Sigmoid colon (tissue), 7 donors: ENCODE results near the gene BDNF. TPM values are rescaled to one million over a fixed set of nuclear protein-coding genes. Genes with fewer than 3 reads are reported as not detected.

Experiments
- DNase-seq: peaks from one replicate; pipeline ENCODE4 v3.0.0-alpha.2; 2019
- H3K27ac ChIP-seq, 4 donors: fragments of 200-600 bp; sonication (generic); one replicate each; pipeline ENCODE4 v1.5.1; 2016 to 2019; ENCODE audit warnings: mild to moderate bottlenecking in 1 of 4
- H3K27me3 ChIP-seq, 3 donors: fragments of 200-600 bp; sonication (generic); one replicate each; pipeline ENCODE4 v1.5.1; 2019; ENCODE audit warnings: mild to moderate bottlenecking in 1 of 3
- H3K36me3 ChIP-seq, 4 donors: fragments of 200-600 bp; sonication (generic); one replicate each; pipeline ENCODE4 v1.5.1; 2016 to 2019
- H3K4me1 ChIP-seq, 4 donors: fragments of 200-600 bp; sonication (generic); one replicate each; pipeline ENCODE4 v1.5.1; 2017 to 2019
- H3K4me3 ChIP-seq, 4 donors: fragments of 200-600 bp; sonication (generic); one replicate each; pipeline ENCODE4 v1.5.1; 2017 to 2019; ENCODE audit warnings: mild to moderate bottlenecking in 2 of 4, moderate library complexity in 1 of 4
- H3K9me3 ChIP-seq, 4 donors: fragments of 200-600 bp in 3 of 4; sonication (generic) in 3 of 4; one replicate each; pipeline versions ENCODE4 v1.5.1 to v1.6.1; 2013 to 2019
- EP300 ChIP-seq, 4 donors: sonication (generic); formaldehyde crosslinking; IDR thresholded peaks; one replicate each; pipeline ENCODE4 v1.6.1; 2017; ENCODE audit warnings: antibody characterized with exemption in 4 of 4
- POLR2A ChIP-seq, 2 donors: fragments of 450-650 bp; IDR thresholded peaks; one replicate each; pipeline ENCODE4 v1.6.1; 2016; ENCODE audit warnings: antibody characterized with exemption in 2 of 2, mild to moderate bottlenecking in 2 of 2, moderate library complexity in 2 of 2
- POLR2AphosphoS5 ChIP-seq, 4 donors: sonication (generic); formaldehyde crosslinking; IDR thresholded peaks; one replicate each; pipeline ENCODE4 v1.6.1; 2017; ENCODE audit warnings: antibody characterized with exemption in 4 of 4
- WGBS, 2 donors: extraction: QIAGEN DNeasy Blood & Tissue Kit; methylation state at CpG; one replicate each; pipeline ENCODE4 v1.1.7; 2013; 5-methylcytosine and 5-hydroxymethylcytosine counted together
- intact Hi-C: fragments of 100-400 bp; cut with DNase I; formaldehyde crosslinking; loops from one replicate; pipeline ENCODE4 v1.15.1; 2023
- polyA plus RNA-seq, 3 donors: library from polyadenylated mRNA; stranded (reverse); fragments of 200-250 nt; gene quantifications; one replicate each; pipeline ENCODE4 v1.2.3, GENCODE V29; 2013
- total RNA-seq, 4 donors: library from RNA; depleted of rRNA; stranded (reverse); fragments of >200 nt; gene quantifications; one replicate each; pipeline ENCODE4 v1.1.0, GENCODE V29; 2016
- TF ChIP-seq, protein P1 (sequence below), 4 experiments: fragments of 450-650 bp in 3 of 4; fragments of 200-600 bp in 1 of 4; IDR thresholded peaks; one replicate each; pipeline ENCODE4 v1.5.1; 2016 to 2019; ENCODE audit warnings: antibody characterized with exemption in 4 of 4, mild to moderate bottlenecking in 3 of 4, moderate library complexity in 2 of 4
- donor health status: healthy with polysubstance abuse.
- donor health status: Bipolar disorder and iron deficiency.
- donor health status: healthy.

The BDNF gene
- total and polyA plus RNA-seq, 7 donors, result 0.10 to 1.1 (median 0.49) TPM; not detected in 2

DNA sequence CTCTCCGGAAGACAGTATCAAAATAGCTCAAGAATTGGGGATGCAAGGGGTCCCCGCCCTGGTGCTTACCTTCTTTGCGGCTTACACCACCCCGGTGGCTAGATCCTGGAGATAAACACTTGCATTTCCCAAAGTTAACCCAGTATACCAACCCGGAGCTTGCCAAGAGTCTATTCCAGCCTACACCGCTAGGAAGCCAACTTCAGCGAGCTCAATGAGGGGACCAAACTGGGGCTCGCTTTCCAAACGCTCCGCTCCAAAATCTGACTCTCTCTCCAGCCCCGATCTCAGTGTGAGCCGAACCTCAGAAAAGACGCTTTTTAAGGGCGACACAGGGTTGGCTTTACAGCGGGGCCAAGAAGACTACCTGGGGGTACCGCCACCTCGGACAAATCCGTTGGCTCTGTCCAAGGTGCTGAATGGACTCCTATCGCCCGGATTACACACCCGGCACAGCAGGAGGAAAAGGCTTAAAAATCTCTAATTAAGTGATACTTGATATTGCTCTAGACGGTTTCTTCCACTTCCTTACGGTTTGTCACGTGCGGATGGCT lies 20.1 kb upstream of the BDNF start:
- WGBS, 2 donors, result 10 to 16% methylated on average over 25 of the region's 25 CpGs
- Histone ChIP-seq H3K27me3 (peaks cover 41 to 84% (median 64%) of the 10 kb centered on the region in 3 donors), H3K36me3 (no peaks in the 10 kb centered on the region), H3K9me3 (no peaks in the 10 kb centered on the region), H3K27ac (no peak overlapping the region), H3K4me1 (peaks cover 0 to 39% (median 34%) of the 10 kb centered on the region in 4 donors), H3K4me3 (no peak overlapping the region)
- intact Hi-C loops, result no loop called here
- TF ChIP-seq POLR2A (IDR thresholded peaks at IDR 0.05), result no peak
- no peak for TF ChIP-seq POLR2AphosphoS5 (IDR thresholded peaks at IDR 0.05)
- TF ChIP-seq EP300 (IDR thresholded peaks at IDR 0.05), result no peak
- TF ChIP-seq, protein P1, sequence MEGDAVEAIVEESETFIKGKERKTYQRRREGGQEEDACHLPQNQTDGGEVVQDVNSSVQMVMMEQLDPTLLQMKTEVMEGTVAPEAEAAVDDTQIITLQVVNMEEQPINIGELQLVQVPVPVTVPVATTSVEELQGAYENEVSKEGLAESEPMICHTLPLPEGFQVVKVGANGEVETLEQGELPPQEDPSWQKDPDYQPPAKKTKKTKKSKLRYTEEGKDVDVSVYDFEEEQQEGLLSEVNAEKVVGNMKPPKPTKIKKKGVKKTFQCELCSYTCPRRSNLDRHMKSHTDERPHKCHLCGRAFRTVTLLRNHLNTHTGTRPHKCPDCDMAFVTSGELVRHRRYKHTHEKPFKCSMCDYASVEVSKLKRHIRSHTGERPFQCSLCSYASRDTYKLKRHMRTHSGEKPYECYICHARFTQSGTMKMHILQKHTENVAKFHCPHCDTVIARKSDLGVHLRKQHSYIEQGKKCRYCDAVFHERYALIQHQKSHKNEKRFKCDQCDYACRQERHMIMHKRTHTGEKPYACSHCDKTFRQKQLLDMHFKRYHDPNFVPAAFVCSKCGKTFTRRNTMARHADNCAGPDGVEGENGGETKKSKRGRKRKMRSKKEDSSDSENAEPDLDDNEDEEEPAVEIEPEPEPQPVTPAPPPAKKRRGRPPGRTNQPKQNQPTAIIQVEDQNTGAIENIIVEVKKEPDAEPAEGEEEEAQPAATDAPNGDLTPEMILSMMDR (IDR thresholded peaks at IDR 0.05), result no peak
- DNase-seq, result no peak

DNA sequence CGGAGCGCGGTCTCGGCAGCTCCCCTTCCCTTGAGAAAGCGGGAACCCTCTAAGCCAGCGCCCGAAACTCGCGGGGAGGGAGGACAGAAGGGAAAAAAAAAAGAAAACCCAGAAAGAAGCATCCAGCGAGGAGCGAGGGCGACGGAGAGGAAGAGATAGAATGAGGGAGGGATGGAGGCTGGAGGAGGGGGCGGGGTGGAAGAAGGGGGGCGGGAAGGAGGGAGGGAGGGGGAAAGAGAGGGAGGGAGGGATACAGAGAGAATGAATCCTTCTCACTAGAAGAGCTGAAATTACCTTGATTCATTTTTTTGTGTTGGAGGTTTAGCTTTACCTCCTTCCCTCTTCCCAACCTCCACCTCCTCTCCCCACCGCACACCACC lies 19.3 kb upstream of the BDNF start:
- 10 to 11% methylated on average over 16 of the region's 16 CpGs for WGBS, 2 donors
- peaks cover 38 to 89% (median 64%) of the 10 kb centered on the region in 3 donors for H3K27me3 ChIP-seq
- no peak for DNase-seq

DNA sequence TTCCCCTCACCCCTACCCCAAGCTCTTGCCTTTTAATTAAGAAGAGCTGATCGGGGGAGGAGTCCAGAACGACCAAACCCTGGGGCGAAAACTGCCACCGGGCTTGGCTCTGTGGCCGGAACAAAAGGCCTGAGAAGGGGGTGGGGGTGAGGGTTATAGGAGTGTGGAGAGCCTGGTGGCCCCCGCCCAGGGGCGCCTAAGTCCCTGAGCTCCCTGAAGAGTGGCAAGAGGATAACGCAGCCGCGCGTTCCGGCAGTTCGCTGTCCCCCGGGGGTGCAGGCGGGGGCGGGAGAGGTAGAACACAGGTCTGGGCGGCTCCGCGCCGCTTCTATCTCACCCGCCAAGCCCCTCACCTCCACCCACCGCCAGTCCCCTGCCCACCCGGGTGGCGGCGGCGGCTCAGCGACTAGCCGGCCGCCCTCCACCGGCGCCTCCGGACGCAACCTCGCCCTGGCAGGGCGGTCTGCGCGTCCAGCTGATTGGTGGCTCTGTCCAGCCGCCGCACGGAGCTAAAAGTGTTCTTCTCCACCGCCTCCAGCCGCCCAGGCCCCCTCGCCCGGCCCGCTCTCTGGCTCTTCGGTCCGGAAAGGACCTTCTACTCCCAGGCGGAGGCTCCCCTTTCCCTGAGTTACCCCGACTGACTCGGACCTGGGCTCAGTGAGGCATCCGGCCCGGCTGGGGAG lies 18.7 kb upstream of the BDNF start:
- intact Hi-C loops, result no loop called here
- no peaks in the 10 kb centered on the region for H3K36me3 ChIP-seq
- peak overlapping the region in 1 of 4 donors; percentile 45 for H3K27ac ChIP-seq
- peaks cover 35 to 89% (median 64%) of the 10 kb centered on the region in 3 donors for H3K27me3 ChIP-seq
- DNase-seq, result no peak
- H3K9me3 ChIP-seq, result no peaks in the 10 kb centered on the region
- no peak for TF ChIP-seq POLR2AphosphoS5 (IDR thresholded peaks at IDR 0.05)
- TF ChIP-seq, protein P1 (IDR thresholded peaks at IDR 0.05), result no peak
- TF ChIP-seq EP300 (IDR thresholded peaks at IDR 0.05), result no peak
- no peak for TF ChIP-seq POLR2A (IDR thresholded peaks at IDR 0.05)
- H3K4me3 ChIP-seq, result peak overlapping the region; percentile 18 to 49 (median 36)
- 2 to 3% methylated on average over 52 of the region's 52 CpGs for WGBS, 2 donors
- H3K4me1 ChIP-seq, result peaks cover 0 to 39% (median 34%) of the 10 kb centered on the region in 4 donors

More for the DNA sequence above, 19.3 kb upstream of the BDNF start:
- TF ChIP-seq, protein P1 (IDR thresholded peaks at IDR 0.05), result no peak
- no peak for TF ChIP-seq POLR2AphosphoS5 (IDR thresholded peaks at IDR 0.05)
- no peak for TF ChIP-seq EP300 (IDR thresholded peaks at IDR 0.05)
- no peak for TF ChIP-seq POLR2A (IDR thresholded peaks at IDR 0.05)
- intact Hi-C loops, result no loop called here
- Histone ChIP-seq H3K36me3 (no peaks in the 10 kb centered on the region), H3K27ac (no peak overlapping the region), H3K4me3 (peak overlapping the region; percentile 18 to 49 (median 36)), H3K4me1 (peaks cover 0 to 39% (median 34%) of the 10 kb centered on the region in 4 donors), H3K9me3 (no peaks in the 10 kb centered on the region)

DNA sequence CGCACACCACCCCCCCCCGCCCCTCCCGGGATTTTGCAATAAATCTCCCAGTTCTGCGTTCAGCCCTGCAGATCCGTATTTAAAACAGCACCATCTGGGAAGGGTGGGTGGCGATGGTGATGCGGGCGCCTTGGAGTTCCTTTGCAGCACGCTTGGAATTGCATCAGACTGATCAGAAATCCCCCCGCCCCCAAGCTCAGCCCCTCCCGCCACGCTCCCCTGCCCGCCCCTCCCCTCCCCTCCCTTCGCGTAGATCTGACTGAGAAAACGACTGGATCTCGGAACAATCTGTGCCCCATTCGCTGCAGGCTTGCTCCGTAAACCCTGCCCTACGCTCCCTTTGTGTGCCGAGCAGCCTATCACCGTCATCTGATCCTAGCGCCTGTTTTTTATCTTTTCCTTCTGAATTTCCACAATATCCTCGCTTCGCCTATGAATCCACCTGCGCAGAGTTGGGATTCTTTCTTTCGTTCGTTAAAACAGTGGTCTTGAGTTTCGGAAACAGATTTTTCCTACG lies 18.1 kb upstream of the BDNF start:
- Histone ChIP-seq H3K9me3 (no peaks in the 10 kb centered on the region), H3K4me3 (peak overlapping the region; percentile 18 to 49 (median 36)), H3K27ac (peak overlapping the region in 1 of 4 donors; percentile 45), H3K27me3 (peaks cover 35 to 83% (median 59%) of the 10 kb centered on the region in 3 donors), H3K36me3 (no peaks in the 10 kb centered on the region), H3K4me1 (peaks cover 0 to 39% (median 34%) of the 10 kb centered on the region in 4 donors)
- DNase-seq, result peak; percentile 69
- intact Hi-C loops, result no loop called here
- TF ChIP-seq EP300 (IDR thresholded peaks at IDR 0.05) (no peak), POLR2A (IDR thresholded peaks at IDR 0.05) (no peak), POLR2AphosphoS5 (IDR thresholded peaks at IDR 0.05) (no peak)
- TF ChIP-seq, protein P1 (IDR thresholded peaks at IDR 0.05), result no peak
- 1 to 3% methylated on average over 30 of the region's 30 CpGs for WGBS, 2 donors
